ENCODE results near the gene CAPS2.

- TF ChIP-seq EGR1 (IDR thresholded peaks at IDR 0.05) (no peak), TCF12 (IDR thresholded peaks at IDR 0.05; ENCODE audit: low read depth) (no peak), CEBPB (IDR thresholded peaks at IDR 0.05) (no peak), TAF1 (IDR thresholded peaks at IDR 0.05; ENCODE audit: low read depth) (no peak), MAX (IDR thresholded peaks at IDR 0.05) (no peak), EP300 (IDR thresholded peaks at IDR 0.05; ENCODE audit: borderline replicate concordance) (no peak), NFIC (IDR thresholded peaks at IDR 0.05) (no peak), USF1 (IDR thresholded peaks at IDR 0.05) (no peak), FOXM1 (IDR thresholded peaks at IDR 0.05; ENCODE audit: borderline replicate concordance, low read depth) (no peak), REST (IDR thresholded peaks at IDR 0.05; ENCODE audit: low read depth) (no peak), RAD21 (IDR thresholded peaks at IDR 0.05; ENCODE audit: low read depth) (no peak)
Observed at GRCh38 chr12:75305412-75306332, 24.5 kb downstream of the CAPS2 start.

Data from Ishikawa (cell line).